Gastroesophageal sphincter (tissue), 4 donors: ENCODE results near the gene CACNG3. TPM values are rescaled to one million over a fixed set of nuclear protein-coding genes. Genes with fewer than 3 reads are reported as not detected.
"Not testable (repeated sequence)": the region's sequence is repeated elsewhere in the genome, so short reads cannot be mapped to it uniquely, and the experiment has no call there.

Experiments used
- ATAC-seq: fragments of 150-250 bp; one replicate; pipeline ENCODE4 v1.9.1; 2016; ENCODE audit warnings: mild to moderate bottlenecking, moderate library complexity
- H3K27ac ChIP-seq, 4 donors: fragments of 200-600 bp; sonication (generic) in 3 of 4; 1 replicate in 3 of 4; 2 replicates in 1 of 4; pipeline ENCODE4 v1.5.1; 2016 to 2019
- H3K27me3 ChIP-seq: fragments of 200-600 bp; sonication (generic); one replicate; pipeline ENCODE4 v1.5.1; 2019
- H3K36me3 ChIP-seq, 2 donors: fragments of 200-600 bp; sonication (generic); one replicate each; pipeline ENCODE4 v1.5.1; 2019; ENCODE audit warnings: control low read depth in 1 of 2
- H3K4me1 ChIP-seq, 3 donors: fragments of 200-600 bp; sonication (generic); 1 replicate in 2 of 3; 2 replicates in 1 of 3; pipeline ENCODE4 v1.5.1; 2016 to 2019; ENCODE audit warnings: control low read depth in 2 of 3
- H3K4me3 ChIP-seq, 2 donors: fragments of 200-600 bp; sonication (generic); one replicate each; pipeline ENCODE4 v1.5.1; 2019; ENCODE audit warnings: mild to moderate bottlenecking in 1 of 2, moderate library complexity in 1 of 2
- H3K9me3 ChIP-seq, 3 donors: fragments of 200-600 bp; sonication (generic); one replicate each; pipeline ENCODE4 v1.5.1; 2017 to 2019; ENCODE audit warnings: control low read depth in 2 of 3
- EP300 ChIP-seq: sonication (generic); formaldehyde crosslinking; IDR thresholded peaks from one replicate; pipeline ENCODE4 v1.6.1; 2017; ENCODE audit warnings: antibody characterized with exemption, mild to moderate bottlenecking
- POLR2A ChIP-seq, 2 donors: fragments of 450-650 bp; IDR thresholded peaks; one replicate each; pipeline ENCODE4 v1.6.1; 2017; ENCODE audit warnings: antibody characterized with exemption in 2 of 2, mild to moderate bottlenecking in 2 of 2, moderate library complexity in 1 of 2
- POLR2AphosphoS5 ChIP-seq: sonication (generic); formaldehyde crosslinking; IDR thresholded peaks from one replicate; pipeline ENCODE4 v1.6.1; 2017; ENCODE audit warnings: antibody characterized with exemption
- WGBS, 2 donors: methylation state at CpG; one replicate each; pipeline ENCODE4 v1.1.5; 2018; ENCODE audit warnings: low coverage in 1 of 2; 5-methylcytosine and 5-hydroxymethylcytosine counted together
- total RNA-seq, 4 donors: library from RNA; depleted of rRNA; stranded (reverse); fragments of >200 nt; gene quantifications; one replicate each; pipeline ENCODE4 v1.1.0, GENCODE V29; 2016
- TF ChIP-seq, protein P1 (sequence below), 4 experiments: fragments of 200-600 bp in 2 of 4; fragments of 450-650 bp in 2 of 4; sonication (generic) in 1 of 4; IDR thresholded peaks; one replicate each; pipeline ENCODE4 v1.5.1; 2017 to 2019; ENCODE audit warnings: antibody characterized with exemption in 4 of 4, mild to moderate bottlenecking in 2 of 4, moderate library complexity in 2 of 4

The CACNG3 gene
- total RNA-seq, 4 donors from 2014 or later, result not detected

DNA sequence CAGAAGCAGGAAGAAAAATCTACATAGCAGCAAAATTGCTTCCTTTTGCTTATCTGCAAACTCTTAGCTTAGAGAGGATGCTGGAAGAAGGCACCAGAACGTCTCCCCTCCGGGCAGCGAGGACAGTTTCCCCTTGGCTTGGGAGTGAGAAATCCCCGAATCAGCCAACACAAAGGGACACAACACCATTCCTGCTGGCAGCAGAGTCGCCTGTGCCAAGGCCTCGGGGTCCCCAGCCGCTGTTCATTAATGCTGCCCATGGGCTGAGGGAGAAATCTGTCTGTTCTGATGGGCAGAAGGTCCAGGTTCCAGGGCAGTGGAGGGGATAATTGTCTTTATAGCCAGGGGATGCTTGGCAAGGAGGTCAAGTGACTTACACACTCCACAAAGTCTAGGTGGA lies 38.0 kb downstream of the CACNG3 start:
- H3K27me3 ChIP-seq, result peaks cover 46% of the 10 kb centered on the region
- no peak overlapping the region for H3K27ac ChIP-seq
- H3K9me3 ChIP-seq, result peaks cover 0 to 4% (median 0%) of the 10 kb centered on the region in 3 donors
- H3K36me3 ChIP-seq, result no peaks in the 10 kb centered on the region
- H3K4me1 ChIP-seq, result no peaks in the 10 kb centered on the region
- no peak for TF ChIP-seq EP300
- TF ChIP-seq POLR2A (IDR thresholded peaks at IDR 0.05), result no peak
- TF ChIP-seq POLR2AphosphoS5, result no peak
- TF ChIP-seq, protein P1, sequence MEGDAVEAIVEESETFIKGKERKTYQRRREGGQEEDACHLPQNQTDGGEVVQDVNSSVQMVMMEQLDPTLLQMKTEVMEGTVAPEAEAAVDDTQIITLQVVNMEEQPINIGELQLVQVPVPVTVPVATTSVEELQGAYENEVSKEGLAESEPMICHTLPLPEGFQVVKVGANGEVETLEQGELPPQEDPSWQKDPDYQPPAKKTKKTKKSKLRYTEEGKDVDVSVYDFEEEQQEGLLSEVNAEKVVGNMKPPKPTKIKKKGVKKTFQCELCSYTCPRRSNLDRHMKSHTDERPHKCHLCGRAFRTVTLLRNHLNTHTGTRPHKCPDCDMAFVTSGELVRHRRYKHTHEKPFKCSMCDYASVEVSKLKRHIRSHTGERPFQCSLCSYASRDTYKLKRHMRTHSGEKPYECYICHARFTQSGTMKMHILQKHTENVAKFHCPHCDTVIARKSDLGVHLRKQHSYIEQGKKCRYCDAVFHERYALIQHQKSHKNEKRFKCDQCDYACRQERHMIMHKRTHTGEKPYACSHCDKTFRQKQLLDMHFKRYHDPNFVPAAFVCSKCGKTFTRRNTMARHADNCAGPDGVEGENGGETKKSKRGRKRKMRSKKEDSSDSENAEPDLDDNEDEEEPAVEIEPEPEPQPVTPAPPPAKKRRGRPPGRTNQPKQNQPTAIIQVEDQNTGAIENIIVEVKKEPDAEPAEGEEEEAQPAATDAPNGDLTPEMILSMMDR (IDR thresholded peaks at IDR 0.05), result no peak
- ATAC-seq, result no peak
- H3K4me3 ChIP-seq, result no peak overlapping the region
- WGBS, 2 donors, result 50% methylated on average over 2 of the region's 7 CpGs; no CpG with 5 or more reads in 1 of the 2 donors

DNA sequence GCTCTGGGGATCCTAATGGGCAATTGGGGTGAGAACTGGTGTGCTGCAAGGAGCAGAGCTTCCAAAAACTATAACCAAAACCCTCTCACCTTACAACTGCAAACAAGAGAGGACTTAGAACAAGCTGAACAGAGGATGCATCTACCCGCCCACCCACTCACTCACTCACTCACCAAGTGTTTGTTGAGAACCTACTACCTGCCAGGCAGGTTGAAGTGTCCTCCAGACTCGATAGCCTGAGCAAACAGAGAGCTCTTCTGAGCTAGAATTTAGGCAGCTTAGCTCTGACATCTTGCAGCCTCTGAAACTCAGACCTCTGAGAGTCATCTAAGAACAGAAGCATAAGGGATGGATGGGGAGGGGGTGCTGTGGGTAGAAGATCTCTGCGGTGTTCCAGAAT lies 41.2 kb downstream of the CACNG3 start:
- peaks cover 0 to 10% (median 0%) of the 10 kb centered on the region in 3 donors for H3K9me3 ChIP-seq
- peaks cover 29% of the 10 kb centered on the region for H3K27me3 ChIP-seq
- TF ChIP-seq EP300 (no peak), POLR2AphosphoS5 (no peak), POLR2A (IDR thresholded peaks at IDR 0.05) (no peak)
- TF ChIP-seq, protein P1 (IDR thresholded peaks at IDR 0.05), result no peak
- H3K4me1 ChIP-seq, result no peaks in the 10 kb centered on the region
- no peak overlapping the region for H3K4me3 ChIP-seq
- no peaks in the 10 kb centered on the region for H3K36me3 ChIP-seq
- no peak overlapping the region for H3K27ac ChIP-seq
- ATAC-seq, result no peak
- whole genome bisulfite sequencing, 2 donors, result 52 to 61% methylated on average over 3 of the region's 3 CpGs

DNA sequence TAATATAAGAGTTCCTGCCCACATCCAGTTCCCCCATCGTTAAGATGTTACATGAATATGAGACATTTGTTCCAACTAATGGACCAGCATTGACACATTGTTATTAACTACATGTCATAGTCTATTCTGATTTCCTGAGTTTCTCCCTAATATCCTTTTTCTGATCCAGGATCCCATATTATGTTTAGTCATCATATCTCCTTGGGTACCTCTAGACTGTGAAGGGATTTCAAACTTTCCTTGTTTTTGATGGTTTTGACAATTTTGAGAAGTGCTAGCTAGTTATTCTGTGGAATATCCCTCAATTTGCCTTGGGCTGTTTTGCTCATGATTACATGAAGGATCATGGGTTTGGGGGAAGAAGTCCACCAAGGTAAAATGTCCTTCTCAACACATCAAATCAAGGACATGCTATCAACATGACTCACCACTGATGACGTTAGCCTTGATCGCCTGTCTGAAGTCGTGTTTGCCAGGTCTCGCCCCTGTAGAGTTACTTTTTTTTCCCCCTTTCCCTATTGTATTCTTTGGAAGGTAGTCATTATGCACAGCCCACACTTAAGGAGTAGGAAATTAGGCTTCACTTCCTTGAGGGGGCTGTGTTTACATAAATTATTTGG lies 42.5 kb downstream of the CACNG3 start:
- WGBS, 2 donors, result 73 to 81% methylated on average over 3 to 5 of the region's 5 CpGs
- Histone ChIP-seq H3K4me1 (no peaks in the 10 kb centered on the region), H3K27me3 (peaks cover 29% of the 10 kb centered on the region), H3K36me3 (no peaks in the 10 kb centered on the region), H3K9me3 (peaks cover 0 to 10% (median 0%) of the 10 kb centered on the region in 3 donors), H3K4me3 (no peak overlapping the region), H3K27ac (no peak overlapping the region)
- no peak for ATAC-seq
- TF ChIP-seq, protein P1 (IDR thresholded peaks at IDR 0.05), result no peak
- TF ChIP-seq EP300 (no peak), POLR2A (IDR thresholded peaks at IDR 0.05) (no peak), POLR2AphosphoS5 (no peak)

DNA sequence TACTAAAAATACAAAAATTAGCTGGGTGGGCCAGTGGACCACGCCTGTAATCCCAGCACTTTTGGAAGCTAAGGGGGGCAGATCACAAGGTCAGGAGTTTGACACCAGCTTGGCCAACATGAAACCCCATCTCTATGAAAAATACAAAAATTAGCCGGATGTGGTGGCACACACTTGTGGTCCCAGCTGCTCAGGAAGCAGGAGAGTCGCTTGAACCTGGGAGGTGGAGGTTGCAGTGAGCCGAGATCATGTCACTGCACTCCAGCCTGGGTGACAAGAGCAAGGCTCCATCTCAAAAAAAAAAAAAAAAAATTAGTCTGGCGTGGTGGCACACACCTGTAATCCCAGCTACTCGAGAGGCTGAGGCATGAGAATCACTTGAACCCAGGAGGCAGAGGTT lies 44.6 kb downstream of the CACNG3 start:
- not testable (repeated sequence) for H3K4me1 ChIP-seq, H3K4me3 ChIP-seq, ATAC-seq, H3K27ac ChIP-seq, H3K36me3 ChIP-seq
- Histone ChIP-seq H3K27me3 (peaks cover 10% of the 10 kb centered on the region), H3K9me3 (peaks cover 0 to 10% (median 0%) of the 10 kb centered on the region in 3 donors)
- WGBS, 2 donors, result 70 to 77% methylated on average over 5 to 6 of the region's 6 CpGs

DNA sequence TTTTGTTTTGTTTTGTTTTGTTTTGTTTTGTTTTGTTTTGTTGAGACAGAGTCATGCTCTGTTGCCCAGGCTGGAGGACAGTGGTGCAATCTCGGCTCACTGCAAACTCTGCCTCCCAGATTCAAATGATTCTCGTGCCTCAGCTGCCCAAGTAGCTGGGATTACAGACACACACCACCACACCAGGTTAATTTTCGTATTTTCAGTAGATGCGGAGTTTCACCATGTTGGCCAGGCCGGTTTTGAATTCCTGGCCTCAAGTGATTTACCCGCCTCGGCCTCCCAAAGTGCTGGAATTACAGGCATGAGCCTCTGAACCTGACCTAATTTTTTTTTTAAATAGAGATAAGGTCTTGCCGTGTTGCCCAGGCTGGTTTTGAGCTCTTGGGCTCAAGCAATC lies 46.5 kb downstream of the CACNG3 start:
- Histone ChIP-seq H3K4me3 (no peak overlapping the region), H3K36me3 (no peaks in the 10 kb centered on the region), H3K4me1 (no peaks in the 10 kb centered on the region), H3K27me3 (peaks cover 16% of the 10 kb centered on the region), H3K27ac (no peak overlapping the region), H3K9me3 (peaks cover 0 to 10% (median 0%) of the 10 kb centered on the region in 3 donors)
- no peak for ATAC-seq
- 83 to 87% methylated on average over 5 to 6 of the region's 8 CpGs for WGBS, 2 donors
- TF ChIP-seq EP300 (no peak), POLR2AphosphoS5 (no peak), POLR2A (IDR thresholded peaks at IDR 0.05) (no peak)
- TF ChIP-seq, protein P1 (IDR thresholded peaks at IDR 0.05), result no peak
